GM19372 (cell line): Measurements from ENCODE around the gene S100Z.
"Not testable (repeated sequence)": the region's sequence is repeated elsewhere in the genome, so short reads cannot be mapped to it uniquely, and the experiment has no call there.

Source experiments
- ATAC-seq: cut with Tn5 transposase; IDR thresholded peaks from one replicate; pipeline ENCODE4 v1.9.1; 2021; ENCODE audit warnings: mild to moderate bottlenecking, low read depth, moderate library complexity; ENCODE audit not compliant: unreplicated experiment

S100Z gene

GRCh38 chr5:76867827-76868693 is 18.2 kb downstream of the S100Z start:
- no peak for ATAC-seq

DNA sequence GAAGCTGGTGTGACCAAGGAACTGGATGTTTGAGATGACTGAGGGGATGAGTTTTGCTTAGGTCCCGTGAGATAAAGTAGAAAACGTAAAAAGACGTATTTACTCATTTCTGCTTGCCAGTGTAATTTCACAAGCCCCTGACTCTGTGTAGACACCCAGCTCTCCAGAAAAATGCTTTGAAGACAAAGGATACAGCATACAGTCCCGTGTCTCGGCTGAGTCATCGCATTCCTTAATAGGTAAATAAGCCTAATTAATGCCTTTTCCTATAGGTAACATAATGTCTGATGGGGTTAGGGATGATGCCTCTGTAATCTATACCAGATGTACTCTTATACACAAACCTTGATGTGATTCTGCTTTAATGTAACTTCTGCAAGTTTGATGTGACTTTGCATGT is 20.2 kb downstream of the S100Z start:
- no peak for ATAC-seq

DNA sequence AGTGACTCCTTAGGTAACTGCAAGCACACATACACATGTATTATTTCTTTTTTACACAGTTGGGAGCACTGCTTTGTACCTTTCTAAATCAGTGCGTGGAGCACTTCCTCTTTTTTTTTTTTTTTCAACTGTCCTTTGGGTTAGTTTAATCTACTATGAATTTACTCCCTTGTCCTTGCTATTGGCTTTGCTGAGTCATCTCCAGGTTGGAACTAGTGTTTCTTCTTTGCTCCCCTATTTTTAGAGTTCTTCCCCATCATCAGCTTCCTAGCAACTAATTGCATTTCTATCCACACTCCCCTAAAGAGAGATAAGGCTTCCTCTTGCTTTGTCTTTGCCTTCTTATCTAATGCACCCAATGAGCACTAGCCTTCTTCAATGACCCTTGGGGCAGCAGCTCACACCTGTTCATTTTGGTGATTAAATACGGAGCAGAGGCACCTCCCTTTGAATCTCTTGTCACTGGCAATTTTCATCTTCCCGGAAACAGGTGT is 24.3 kb downstream of the S100Z start:
- no peak for ATAC-seq

- no peak for ATAC-seq
Measured at GRCh38 chr5:76888733-76889300, 39.0 kb downstream of the S100Z start.

- ATAC-seq, result no peak
Measured at GRCh38 chr5:76893294-76893693, 43.5 kb downstream of the S100Z start.

DNA sequence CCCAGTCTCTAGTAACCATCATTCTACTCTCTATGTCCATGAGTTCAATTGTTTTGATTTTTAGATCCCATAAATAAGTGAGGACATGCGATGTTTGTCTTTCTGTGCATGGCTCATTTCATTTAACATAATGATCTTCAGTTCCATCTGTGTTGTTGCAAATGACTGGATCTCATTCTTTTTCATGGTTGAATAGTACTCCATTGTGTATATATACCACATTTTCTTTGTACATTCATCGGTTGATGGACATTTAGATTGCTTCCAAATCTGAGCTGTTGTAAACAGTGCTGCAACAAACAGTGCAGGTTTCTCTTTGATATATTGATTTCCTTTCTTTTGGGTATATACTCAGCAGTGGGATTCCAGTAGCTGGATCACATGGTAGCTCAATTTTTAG is 46.4 kb downstream of the S100Z start:
- ATAC-seq, result no peak

GRCh38 chr5:76901522-76901921 is 51.7 kb downstream of the S100Z start:
- no peak for ATAC-seq

DNA sequence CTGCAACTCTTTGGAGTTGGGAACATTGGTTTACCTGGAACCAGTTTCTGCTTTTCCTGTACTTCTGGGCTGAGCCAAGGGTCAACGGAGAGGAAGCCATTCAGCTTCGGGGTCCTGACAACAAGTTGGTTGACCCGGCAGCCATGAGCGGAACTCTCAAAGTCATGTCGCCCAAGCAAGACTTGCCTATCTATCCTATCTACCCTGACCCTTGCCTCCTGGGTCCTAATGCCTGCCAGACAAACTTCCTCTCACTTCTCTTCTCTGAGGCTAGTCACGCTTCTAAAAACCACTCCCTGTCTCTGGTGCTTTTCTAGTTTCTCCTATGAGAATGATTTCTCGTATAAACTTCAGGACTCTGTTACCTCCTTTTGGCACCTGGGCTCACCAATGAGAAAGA is 58.4 kb downstream of the S100Z start:
- ATAC-seq, result no peak

- ATAC-seq, result not testable (repeated sequence)
Measured at GRCh38 chr5:76910344-76910933, 60.6 kb downstream of the S100Z start.

- not testable (repeated sequence) for ATAC-seq
Measured at GRCh38 chr5:76914671-76915070, 64.9 kb downstream of the S100Z start.

- no peak for ATAC-seq
Measured at GRCh38 chr5:76918539-76918938, 68.7 kb downstream of the S100Z start.

GRCh38 chr5:76920491-76920890 is 70.7 kb downstream of the S100Z start:
- no peak for ATAC-seq

DNA sequence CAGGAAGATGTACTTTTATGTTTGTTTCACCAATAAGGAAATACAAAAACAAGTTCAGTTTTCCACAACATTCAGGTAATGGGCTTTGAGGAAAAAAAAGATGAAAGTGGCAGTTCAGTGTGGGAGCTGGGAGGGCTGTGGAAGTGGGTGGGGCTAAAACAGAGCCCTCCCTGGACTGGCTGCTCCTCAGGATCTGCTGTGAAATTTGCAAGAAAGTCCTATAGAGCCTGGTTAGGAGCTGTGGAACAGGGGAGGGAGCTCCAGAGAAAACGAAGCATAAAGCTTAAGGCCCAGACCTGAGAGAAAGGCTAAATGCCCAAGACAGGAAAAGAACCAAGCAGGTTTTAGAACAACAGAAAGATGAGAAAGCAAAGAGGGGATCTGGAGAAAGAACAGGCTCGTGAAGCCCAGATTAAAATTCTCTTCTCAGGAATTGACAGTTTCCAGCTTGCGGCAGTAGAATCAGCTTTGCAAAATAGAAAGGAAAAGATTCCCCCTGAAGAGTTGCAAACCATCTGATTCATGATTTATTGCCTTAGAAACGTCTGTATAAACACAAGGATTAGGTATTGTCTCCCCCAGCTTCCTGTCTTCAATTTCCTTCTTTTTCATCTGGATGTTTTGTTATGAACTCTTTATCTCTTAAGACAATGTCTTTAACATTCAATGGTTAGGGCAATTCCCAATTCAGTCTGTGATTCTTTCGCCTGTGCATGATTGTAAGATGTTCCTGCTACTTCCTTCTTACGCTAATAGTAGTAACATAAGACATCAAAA is 76.7 kb downstream of the S100Z start:
- ATAC-seq, result no peak

GRCh38 chr5:76927961-76928360 is 78.1 kb downstream of the S100Z start:
- ATAC-seq, result no peak

DNA sequence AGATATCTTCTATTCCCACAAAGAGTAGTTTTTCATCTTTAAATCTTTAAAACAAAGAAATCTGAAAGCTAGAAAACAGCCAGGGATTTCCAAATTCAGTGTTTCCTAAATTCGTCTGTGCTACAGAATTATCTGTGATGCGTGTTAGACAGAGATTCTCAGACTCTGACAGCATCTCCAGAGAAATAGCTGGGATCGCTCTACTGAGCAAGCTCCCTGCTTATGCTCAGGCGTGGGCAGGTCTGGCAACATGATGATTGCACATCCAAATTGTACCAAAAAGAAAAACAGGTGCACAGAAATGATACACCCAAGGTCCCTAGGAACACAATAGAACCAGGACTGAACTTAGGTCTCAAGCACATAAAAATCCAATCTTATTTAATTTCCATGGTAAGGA is 80.3 kb downstream of the S100Z start:
- ATAC-seq, result no peak

GRCh38 chr5:76938177-76938576 is 88.4 kb downstream of the S100Z start:
- ATAC-seq, result no peak

DNA sequence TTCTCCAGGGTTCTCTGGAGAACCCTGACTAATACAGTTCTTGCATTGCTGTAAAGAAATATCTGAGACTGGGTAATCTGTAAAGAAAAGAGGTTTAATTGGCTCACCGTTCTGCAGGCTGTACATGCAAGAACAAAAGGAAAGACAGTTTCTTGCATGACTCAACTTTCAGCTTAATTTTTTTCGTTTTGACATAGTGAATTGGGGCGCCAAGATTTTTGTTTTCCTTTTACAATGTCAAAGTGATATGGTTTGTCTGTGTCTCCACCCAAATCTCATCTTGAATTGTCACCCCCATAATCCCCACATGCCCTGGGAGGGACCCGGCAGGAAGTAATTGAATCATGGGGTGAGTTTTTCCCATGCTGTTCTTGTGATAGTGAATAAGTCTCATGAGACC is 91.2 kb downstream of the S100Z start:
- ATAC-seq, result no peak

GRCh38 chr5:76941442-76941841 is 91.6 kb downstream of the S100Z start:
- no peak for ATAC-seq

DNA sequence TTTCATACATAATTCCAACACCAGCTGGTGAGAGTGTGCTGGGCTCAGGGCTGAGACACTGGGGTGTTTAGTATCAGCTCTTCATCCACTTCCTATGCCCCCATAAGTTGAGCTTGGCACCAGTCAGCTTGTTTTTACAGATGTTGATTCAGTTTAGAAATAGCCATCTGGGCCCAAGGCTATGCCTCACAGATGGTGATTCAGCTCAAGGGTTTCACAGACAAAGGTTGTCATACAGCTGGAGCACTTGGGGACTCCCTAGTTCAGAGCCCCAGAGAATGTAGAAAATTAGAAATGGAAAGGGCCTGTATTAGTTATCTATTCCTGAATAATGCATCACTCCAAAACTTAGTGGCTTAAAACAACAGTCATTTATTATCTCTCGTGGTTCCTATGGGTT is 92.8 kb downstream of the S100Z start:
- no peak for ATAC-seq

DNA sequence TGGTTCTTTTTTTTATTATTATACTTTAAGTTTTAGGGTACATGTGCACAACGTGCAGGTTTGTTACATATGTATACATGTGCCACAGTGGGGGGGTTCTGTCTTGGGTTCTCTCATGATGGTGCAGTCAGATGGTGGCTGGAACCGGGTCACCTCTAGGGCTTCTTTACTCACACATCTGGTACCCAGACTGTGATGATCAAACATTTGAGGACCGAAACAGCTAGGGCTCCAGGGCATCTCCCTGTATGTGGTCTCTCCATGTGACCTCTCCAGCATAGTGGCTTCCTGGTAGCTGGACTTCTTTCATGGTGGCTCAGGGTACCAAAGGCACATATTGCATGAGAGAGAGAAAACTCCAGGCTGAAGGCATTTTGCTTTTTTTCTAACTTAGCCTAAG is 93.2 kb downstream of the S100Z start:
- ATAC-seq, result no peak

- no peak for ATAC-seq
Measured at GRCh38 chr5:76944638-76945037, 94.8 kb downstream of the S100Z start.
